ENCODE data around the gene ATP6V0A4. TPM values are rescaled to one million over a fixed set of nuclear protein-coding genes. Genes with fewer than 3 reads are reported as not detected.

Gene ATP6V0A4
- total RNA-seq, 1 donor from 2014 or later, result not detected

GRCh38 chr7:138727336-138728099 is 70.5 kb downstream of the ATP6V0A4 start:
- TF ChIP-seq CTCF (IDR thresholded peaks at IDR 0.05; ENCODE audit: borderline replicate concordance), result no peak
- no peak for DNase-seq
- Histone ChIP-seq H3K27ac (replicated peaks) (no peak overlapping the region), H3K4me3 (no peak overlapping the region), H3K4me1 (no peaks in the 10 kb centered on the region), H3K36me3 (no peaks in the 10 kb centered on the region), H3K27me3 (ENCODE audit: low read depth) (no peaks in the 10 kb centered on the region), H3K9me3 (replicated peaks) (no peaks in the 10 kb centered on the region)
- intact Hi-C loops (cut with micrococcal nuclease), result no loop called here

GRCh38 chr7:138726288-138726687 is 71.7 kb downstream of the ATP6V0A4 start:
- TF ChIP-seq CTCF (IDR thresholded peaks at IDR 0.05; ENCODE audit: borderline replicate concordance), result no peak
- no peaks in the 10 kb centered on the region for H3K36me3 ChIP-seq

GRCh38 chr7:138720286-138720685 is 77.7 kb downstream of the ATP6V0A4 start:
- Histone ChIP-seq H3K27me3 (ENCODE audit: low read depth) (peaks cover 9% of the 10 kb centered on the region), H3K9me3 (replicated peaks) (no peaks in the 10 kb centered on the region), H3K4me3 (no peak overlapping the region), H3K4me1 (no peaks in the 10 kb centered on the region), H3K36me3 (no peaks in the 10 kb centered on the region), H3K27ac (replicated peaks) (no peak overlapping the region)
- intact Hi-C loops (cut with micrococcal nuclease), result no loop called here
- DNase-seq, result no peak
- no peak for TF ChIP-seq CTCF (IDR thresholded peaks at IDR 0.05; ENCODE audit: borderline replicate concordance)

More at GRCh38 chr7:138726288-138726687, 71.7 kb downstream of the ATP6V0A4 start:
- no peak for DNase-seq
- Histone ChIP-seq H3K27ac (replicated peaks) (no peak overlapping the region), H3K27me3 (ENCODE audit: low read depth) (no peaks in the 10 kb centered on the region), H3K9me3 (replicated peaks) (no peaks in the 10 kb centered on the region), H3K4me3 (no peak overlapping the region), H3K4me1 (no peaks in the 10 kb centered on the region)
- intact Hi-C loops (cut with micrococcal nuclease), result no loop called here

GRCh38 chr7:138716889-138717288 is 81.1 kb downstream of the ATP6V0A4 start:
- no peak for TF ChIP-seq CTCF (IDR thresholded peaks at IDR 0.05; ENCODE audit: borderline replicate concordance)
- Histone ChIP-seq H3K36me3 (no peaks in the 10 kb centered on the region), H3K27ac (replicated peaks) (no peak overlapping the region), H3K4me1 (no peaks in the 10 kb centered on the region), H3K27me3 (ENCODE audit: low read depth) (peaks cover 20% of the 10 kb centered on the region), H3K9me3 (replicated peaks) (no peaks in the 10 kb centered on the region), H3K4me3 (no peak overlapping the region)
- intact Hi-C loops (cut with micrococcal nuclease), result no loop called here
- DNase-seq, result no peak

GRCh38 chr7:138713191-138713590 is 84.8 kb downstream of the ATP6V0A4 start:
- Histone ChIP-seq H3K36me3 (no peaks in the 10 kb centered on the region), H3K27ac (replicated peaks) (no peak overlapping the region), H3K9me3 (replicated peaks) (no peaks in the 10 kb centered on the region), H3K4me3 (no peak overlapping the region), H3K27me3 (ENCODE audit: low read depth) (peaks cover 20% of the 10 kb centered on the region), H3K4me1 (no peaks in the 10 kb centered on the region)
- TF ChIP-seq CTCF (IDR thresholded peaks at IDR 0.05; ENCODE audit: borderline replicate concordance), result no peak
- intact Hi-C loops (cut with micrococcal nuclease), result no loop called here
- no peak for DNase-seq
